MM.1S (cell line): ENCODE data around the gene LCLAT1.

Source experiments
- DNase-seq: peaks from one replicate; pipeline ENCODE4 v3.0.0-alpha.2; 2015
- H2AFZ ChIP-seq: fragments of 300-600 bp; sonication (generic); 2 replicates; pipeline ENCODE4 v1.6.0; 2016; ENCODE audit warnings: antibody characterized with exemption, low read length
- H3F3A ChIP-seq: fragments of 300-600 bp; sonication (generic); 2 replicates; pipeline ENCODE4 v1.6.1; 2016; ENCODE audit warnings: mild to moderate bottlenecking, antibody characterized with exemption, low read length, moderate library complexity, mixed read lengths; ENCODE audit not compliant: insufficient read depth
- H3K27ac ChIP-seq: fragments of 300-600 bp; sonication (generic); 2 replicates; pipeline ENCODE4 v1.5.1; 2016; ENCODE audit warnings: mild to moderate bottlenecking, low read length
- H3K27me3 ChIP-seq: fragments of 300-600 bp; sonication (generic); replicated peaks from 2 replicates; pipeline ENCODE4 v1.6.0; 2016; ENCODE audit warnings: low read length; ENCODE audit not compliant: insufficient read depth
- H3K36me3 ChIP-seq: fragments of 300-600 bp; sonication (generic); replicated peaks from 2 replicates; pipeline ENCODE4 v1.6.1; 2016; ENCODE audit warnings: mild to moderate bottlenecking, low read length, mixed read lengths; ENCODE audit not compliant: insufficient read depth
- H3K4me1 ChIP-seq: fragments of 300-600 bp; sonication (generic); 2 replicates; pipeline ENCODE4 v1.6.1; 2016; ENCODE audit warnings: low read length, mixed read lengths
- H3K4me2 ChIP-seq: fragments of 300-600 bp; sonication (generic); 2 replicates; pipeline ENCODE4 v1.6.0; 2016; ENCODE audit warnings: low read depth, low read length
- H3K4me3 ChIP-seq: fragments of 300-600 bp; sonication (generic); 2 replicates; pipeline ENCODE4 v1.5.1; 2016; ENCODE audit warnings: low read length, mixed read lengths
- H3K79me2 ChIP-seq: fragments of 300-600 bp; sonication (generic); 2 replicates; pipeline ENCODE4 v1.6.1; 2016; ENCODE audit warnings: mixed run types, low read length, mixed read lengths
- H3K9ac ChIP-seq: fragments of 300-600 bp; sonication (generic); 2 replicates; pipeline ENCODE4 v1.6.1; 2016; ENCODE audit warnings: low read length, mixed read lengths
- H3K9me2 ChIP-seq: fragments of 300-600 bp; sonication (generic); replicated peaks from 2 replicates; pipeline ENCODE4 v1.6.1; 2016; ENCODE audit warnings: mild to moderate bottlenecking, low read length, mixed read lengths; ENCODE audit not compliant: insufficient read depth
- H3K9me3 ChIP-seq: fragments of 300-600 bp; sonication (generic); replicated peaks from 2 replicates; pipeline ENCODE4 v1.6.1; 2016; ENCODE audit warnings: mild to moderate bottlenecking, low read length, mixed read lengths; ENCODE audit not compliant: insufficient read depth
- H4K20me1 ChIP-seq: fragments of 300-600 bp; sonication (generic); 2 replicates; pipeline ENCODE4 v1.6.1; 2016; ENCODE audit warnings: mild to moderate bottlenecking, low read length, moderate library complexity, mixed read lengths; ENCODE audit not compliant: insufficient read depth
- EZH2 ChIP-seq: fragments of 300-600 bp; sonication (generic); optimal IDR thresholded peaks from 2 replicates; pipeline ENCODE3; 2017; ENCODE audit warnings: low read depth, mild to moderate bottlenecking, antibody characterized with exemption, low read length, mixed read lengths
- EZH2phosphoT487 ChIP-seq: fragments of 300-600 bp; sonication (generic); IDR thresholded peaks from 2 replicates; pipeline ENCODE4 v1.6.1; 2018; ENCODE audit warnings: antibody characterized with exemption, low read length
- TF ChIP-seq, protein P1 (sequence below): fragments of 300-600 bp; sonication (generic); IDR thresholded peaks from 2 replicates; pipeline ENCODE4 v1.5.1; 2016; ENCODE audit warnings: antibody characterized with exemption, low read length, mixed read lengths

LCLAT1 gene

DNA sequence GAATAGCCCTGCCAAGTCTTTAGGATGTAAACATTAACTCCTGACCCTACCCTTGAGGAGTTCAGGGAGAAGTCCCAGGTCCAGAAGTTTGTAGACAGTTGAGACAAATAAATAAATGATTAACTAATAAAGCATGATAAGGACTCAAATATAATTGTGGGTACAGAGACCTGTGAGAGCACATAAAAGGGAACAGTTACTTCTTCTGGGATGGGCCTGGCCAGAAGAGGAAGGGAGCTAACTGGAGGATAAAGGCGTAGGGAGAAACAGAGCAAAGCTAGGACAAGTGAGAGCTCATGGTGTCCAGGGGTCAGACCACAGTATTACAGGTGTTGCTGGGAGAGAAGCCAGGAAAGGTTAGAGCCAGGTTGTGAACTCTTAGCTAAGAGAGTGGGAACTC lies 3.0 kb downstream of the LCLAT1 start:
- Histone ChIP-seq H3K4me1 (peaks cover 10% of the 10 kb centered on the region; the same call in 1 of the 2 replicates), H3K4me2 (no peak overlapping the region), H3K9ac (no peak overlapping the region), H3K9me2 (no peaks in the 10 kb centered on the region), H3F3A (no peaks in the 10 kb centered on the region), H3K4me3 (no peak overlapping the region), H2AFZ (no peak overlapping the region), H4K20me1 (no peaks in the 10 kb centered on the region; the same call in 1 of the 2 replicates), H3K36me3 (no peaks in the 10 kb centered on the region), H3K9me3 (no peaks in the 10 kb centered on the region), H3K79me2 (peaks cover 17% of the 10 kb centered on the region; the same call in 1 of the 2 replicates), H3K27ac (no peak overlapping the region), H3K27me3 (no peaks in the 10 kb centered on the region)
- TF ChIP-seq EZH2 (no peak), EZH2phosphoT487 (no peak)
- TF ChIP-seq, protein P1, sequence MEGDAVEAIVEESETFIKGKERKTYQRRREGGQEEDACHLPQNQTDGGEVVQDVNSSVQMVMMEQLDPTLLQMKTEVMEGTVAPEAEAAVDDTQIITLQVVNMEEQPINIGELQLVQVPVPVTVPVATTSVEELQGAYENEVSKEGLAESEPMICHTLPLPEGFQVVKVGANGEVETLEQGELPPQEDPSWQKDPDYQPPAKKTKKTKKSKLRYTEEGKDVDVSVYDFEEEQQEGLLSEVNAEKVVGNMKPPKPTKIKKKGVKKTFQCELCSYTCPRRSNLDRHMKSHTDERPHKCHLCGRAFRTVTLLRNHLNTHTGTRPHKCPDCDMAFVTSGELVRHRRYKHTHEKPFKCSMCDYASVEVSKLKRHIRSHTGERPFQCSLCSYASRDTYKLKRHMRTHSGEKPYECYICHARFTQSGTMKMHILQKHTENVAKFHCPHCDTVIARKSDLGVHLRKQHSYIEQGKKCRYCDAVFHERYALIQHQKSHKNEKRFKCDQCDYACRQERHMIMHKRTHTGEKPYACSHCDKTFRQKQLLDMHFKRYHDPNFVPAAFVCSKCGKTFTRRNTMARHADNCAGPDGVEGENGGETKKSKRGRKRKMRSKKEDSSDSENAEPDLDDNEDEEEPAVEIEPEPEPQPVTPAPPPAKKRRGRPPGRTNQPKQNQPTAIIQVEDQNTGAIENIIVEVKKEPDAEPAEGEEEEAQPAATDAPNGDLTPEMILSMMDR, result no peak
- no peak for DNase-seq

DNA sequence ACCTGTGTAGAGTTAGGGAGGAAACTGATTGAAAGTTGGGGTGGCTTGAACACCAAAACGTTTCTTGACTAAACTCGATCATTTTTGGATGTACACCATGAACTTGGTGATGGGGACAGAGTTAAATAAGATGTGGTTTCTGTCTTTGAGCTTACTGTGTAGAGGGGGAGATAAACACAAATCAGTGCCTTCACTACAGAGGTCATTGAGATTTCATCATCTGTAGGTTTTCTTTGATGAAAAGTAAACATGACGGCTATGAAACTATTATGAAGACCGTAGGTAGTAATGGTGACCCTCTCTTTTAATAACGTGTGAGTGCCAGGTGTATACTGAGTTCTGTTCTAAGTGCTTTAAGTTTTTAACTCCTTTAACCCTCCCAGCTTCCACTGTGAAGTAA lies 6.5 kb downstream of the LCLAT1 start:
- Histone ChIP-seq H3K79me2 (0 out of 2 replicates have a peak, but pooled peaks cover 4% of the 10 kb centered on the region), H3K9me3 (no peaks in the 10 kb centered on the region), H3K27me3 (no peaks in the 10 kb centered on the region), H3K4me2 (no peak overlapping the region), H3K4me3 (no peak overlapping the region), H3K36me3 (no peaks in the 10 kb centered on the region), H2AFZ (no peak overlapping the region), H3F3A (no peaks in the 10 kb centered on the region), H3K9me2 (no peaks in the 10 kb centered on the region), H3K4me1 (no peaks in the 10 kb centered on the region), H4K20me1 (no peaks in the 10 kb centered on the region; the same call in 1 of the 2 replicates), H3K27ac (no peak overlapping the region), H3K9ac (no peak overlapping the region)
- TF ChIP-seq, protein P1, result no peak
- TF ChIP-seq EZH2phosphoT487 (no peak), EZH2 (no peak)
- no peak for DNase-seq

DNA sequence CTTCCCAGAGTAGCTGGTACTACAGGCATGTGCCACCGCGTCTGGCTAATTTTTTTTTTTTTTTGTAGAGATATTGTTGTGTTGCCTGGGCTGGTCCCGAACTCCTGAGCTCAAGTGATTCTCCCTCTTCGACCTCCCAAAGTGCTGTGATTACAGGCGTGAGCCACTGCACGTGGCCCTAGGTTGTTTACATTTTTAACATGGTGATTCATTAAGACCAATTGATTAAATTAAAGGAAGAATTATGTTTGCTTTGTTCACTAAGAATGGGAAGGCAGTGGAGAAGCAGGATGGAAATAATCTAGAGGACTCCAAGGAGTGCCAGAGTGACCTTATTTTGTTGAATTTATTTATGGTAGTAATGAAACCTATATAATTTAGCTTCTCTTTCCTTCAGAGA lies 7.5 kb downstream of the LCLAT1 start:
- H3K4me3 ChIP-seq, result no peak overlapping the region
- H3K27me3 ChIP-seq, result no peaks in the 10 kb centered on the region
- H3K27ac ChIP-seq, result no peak overlapping the region
- 0 out of 2 replicates have a peak, but pooled peaks cover 3% of the 10 kb centered on the region for H3K79me2 ChIP-seq
- no peaks in the 10 kb centered on the region for H3K9me3 ChIP-seq
- no peak overlapping the region for H2AFZ ChIP-seq
- no peaks in the 10 kb centered on the region for H3F3A ChIP-seq
- no peak for TF ChIP-seq EZH2
- TF ChIP-seq, protein P1, result no peak
- no peak for TF ChIP-seq EZH2phosphoT487
- DNase-seq, result no peak
- no peak overlapping the region for H3K9ac ChIP-seq
- no peaks in the 10 kb centered on the region; the same call in 1 of the 2 replicates for H4K20me1 ChIP-seq
- H3K9me2 ChIP-seq, result no peaks in the 10 kb centered on the region
- no peaks in the 10 kb centered on the region for H3K36me3 ChIP-seq
- H3K4me1 ChIP-seq, result no peaks in the 10 kb centered on the region
- no peak overlapping the region for H3K4me2 ChIP-seq
